Neutrophil (primary cell): ENCODE data around the gene CMTM1.

Source experiments
- H3K27ac ChIP-seq: fragments of 200-600 bp; sonication (generic); 2 replicates; pipeline ENCODE4 v1.5.1; 2016; ENCODE audit warnings: mild to moderate bottlenecking, moderate library complexity
- H3K27me3 ChIP-seq: fragments of 200-600 bp; sonication (generic); 2 replicates; pipeline ENCODE4 v1.6.0; 2016; ENCODE audit warnings: mild to moderate bottlenecking
- H3K36me3 ChIP-seq: fragments of 200-600 bp; sonication (generic); 2 replicates; pipeline ENCODE4 v1.5.1; 2017
- H3K4me1 ChIP-seq, 2 experiments: fragments of 200-600 bp in 1 of 2; sonication (generic) in 1 of 2; 1 replicate in 1 of 2; 2 replicates in 1 of 2; pipeline versions ENCODE4 v1.5.1 to v1.6.1; 2013 to 2016; ENCODE audit warnings: low read depth in 1 of 2, low read length in 1 of 2, mild to moderate bottlenecking in 1 of 2, moderate library complexity in 1 of 2; ENCODE audit not compliant: control insufficient read depth in 1 of 2, insufficient read depth in 1 of 2
- H3K4me3 ChIP-seq, 2 experiments: fragments of 200-600 bp in 1 of 2; sonication (generic) in 1 of 2; 1 replicate in 1 of 2; 2 replicates in 1 of 2; pipeline ENCODE4 v1.5.1; 2013 to 2016; ENCODE audit warnings: low read depth in 1 of 2, low read length in 1 of 2, mild to moderate bottlenecking in 1 of 2, moderate library complexity in 1 of 2
- H3K9me3 ChIP-seq: fragments of 200-600 bp; sonication (generic); 2 replicates; pipeline ENCODE4 v1.5.1; 2016
- CTCF ChIP-seq: fragments of 200-600 bp; sonication (generic); IDR thresholded peaks from 2 replicates; pipeline ENCODE4 v1.5.1; 2016; ENCODE audit warnings: antibody characterized with exemption

CMTM1 gene

GRCh38 chr16:66551788-66552285 is 14.4 kb upstream of the CMTM1 start:
- H3K4me1 ChIP-seq: peaks cover 88 to 94% of the 10 kb centered on the region in 2 experiments

GRCh38 chr16:66552286-66553177 is 13.7 kb upstream of the CMTM1 start, which contains the start of gene CKLF:
Gene CKLF (plus strand): TSS chr16:66552576. CDS start chr16:66552716, 140 bp downstream.
- Histone ChIP-seq H3K4me3 (peak within 1 kb of the TSS; percentile 95 to 99), H3K9me3 (no peaks in the 10 kb centered on the region), H3K4me1 (peaks cover 88 to 98% of the 10 kb centered on the region in 2 experiments), H3K36me3 (peaks cover 28% of the 10 kb centered on the region), H3K27ac (peak within 1 kb of the TSS; percentile 98), H3K27me3 (no peaks in the 10 kb centered on the region)
- peak; percentile 57 for TF ChIP-seq CTCF

More at GRCh38 chr16:66551788-66552285, 14.4 kb upstream of the CMTM1 start:
- H3K27ac ChIP-seq: peak overlapping the region; percentile 98
- no peaks in the 10 kb centered on the region for H3K27me3 ChIP-seq
- H3K36me3 ChIP-seq: peaks cover 21% of the 10 kb centered on the region
- no peaks in the 10 kb centered on the region for H3K9me3 ChIP-seq
- peak overlapping the region; percentile 95 to 99 for H3K4me3 ChIP-seq
- no peak for TF ChIP-seq CTCF

GRCh38 chr16:66553223-66553622 is 13.0 kb upstream of the CMTM1 start:
- Histone ChIP-seq H3K9me3 (no peaks in the 10 kb centered on the region), H3K4me3 (peak overlapping the region; percentile 95 to 99), H3K27me3 (no peaks in the 10 kb centered on the region), H3K36me3 (peaks cover 35% of the 10 kb centered on the region), H3K27ac (peak overlapping the region; percentile 98), H3K4me1 (peaks cover 88 to 98% of the 10 kb centered on the region in 2 experiments)
- TF ChIP-seq CTCF: no peak

GRCh38 chr16:66554021-66554420 is 12.2 kb upstream of the CMTM1 start:
- Histone ChIP-seq H3K9me3 (no peaks in the 10 kb centered on the region), H3K27ac (peak overlapping the region; percentile 98), H3K4me1 (peaks cover 88 to 98% of the 10 kb centered on the region in 2 experiments), H3K27me3 (no peaks in the 10 kb centered on the region), H3K36me3 (peaks cover 43% of the 10 kb centered on the region), H3K4me3 (peak overlapping the region; percentile 95 to 99)
- TF ChIP-seq CTCF: no peak

GRCh38 chr16:66554495-66554894 is 11.7 kb upstream of the CMTM1 start:
- Histone ChIP-seq H3K4me3 (peak overlapping the region; percentile 95 to 99), H3K4me1 (peaks cover 87 to 95% of the 10 kb centered on the region in 2 experiments), H3K9me3 (no peaks in the 10 kb centered on the region), H3K36me3 (peaks cover 48% of the 10 kb centered on the region), H3K27me3 (no peaks in the 10 kb centered on the region), H3K27ac (peak overlapping the region; percentile 98)
- no peak for TF ChIP-seq CTCF
